Stimulated activated CD4-positive, alpha-beta T cell treated with anti-CD3 and anti-CD28 coated beads, Interleukin-12 subunit alpha, Interleukin-12 subunit beta, amount 100 ng/mL, for 4 hours (primary cell): Measurements from ENCODE around the gene B3GNT5.
"Not testable (repeated sequence)": the region's sequence is repeated elsewhere in the genome, so short reads cannot be mapped to it uniquely, and the experiment has no call there.

Experiments used
- DNase-seq: peaks from one replicate; pipeline ENCODE4 v3.0.0-alpha.2; 2020

Gene B3GNT5

GRCh38 chr3:183252973-183253527 lies at the start of gene B3GNT5:
Gene B3GNT5, plus strand, starts transcription at chr3:183253253. Its CDS starts 16,546 bp downstream, at chr3:183269799.
- DNase-seq: peak; percentile 50

- no peak for DNase-seq
Measured at GRCh38 chr3:183203670-183204069, 49.4 kb upstream of the B3GNT5 start.

GRCh38 chr3:183208260-183208659 lies 44.8 kb upstream of the B3GNT5 start:
- no peak for DNase-seq

- DNase-seq: no peak
Measured at GRCh38 chr3:183208800-183209199, 44.3 kb upstream of the B3GNT5 start.

DNA sequence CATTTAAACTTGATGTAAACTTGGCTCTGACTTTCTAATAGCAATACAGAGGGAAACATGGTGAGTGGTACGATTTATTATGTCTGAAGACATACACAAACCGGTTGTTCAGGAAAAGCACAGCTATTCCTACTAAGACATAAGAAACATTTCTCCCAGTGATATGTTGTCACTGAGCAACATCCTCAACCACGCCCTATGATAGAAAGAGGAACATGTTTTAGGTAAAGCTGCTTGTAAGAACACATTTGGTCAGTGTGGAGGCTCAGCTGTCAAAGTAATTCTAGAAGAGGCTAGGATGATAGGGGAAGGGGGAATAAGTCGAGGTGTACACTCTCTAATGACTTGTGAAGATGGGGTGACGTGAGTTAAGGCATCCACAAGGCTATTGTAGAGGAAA lies 42.7 kb upstream of the B3GNT5 start:
- no peak for DNase-seq

GRCh38 chr3:183210862-183211341 lies 42.2 kb upstream of the B3GNT5 start:
- peak; percentile 41 for DNase-seq

- DNase-seq: no peak
Measured at GRCh38 chr3:183211352-183211751, 41.7 kb upstream of the B3GNT5 start.

DNA sequence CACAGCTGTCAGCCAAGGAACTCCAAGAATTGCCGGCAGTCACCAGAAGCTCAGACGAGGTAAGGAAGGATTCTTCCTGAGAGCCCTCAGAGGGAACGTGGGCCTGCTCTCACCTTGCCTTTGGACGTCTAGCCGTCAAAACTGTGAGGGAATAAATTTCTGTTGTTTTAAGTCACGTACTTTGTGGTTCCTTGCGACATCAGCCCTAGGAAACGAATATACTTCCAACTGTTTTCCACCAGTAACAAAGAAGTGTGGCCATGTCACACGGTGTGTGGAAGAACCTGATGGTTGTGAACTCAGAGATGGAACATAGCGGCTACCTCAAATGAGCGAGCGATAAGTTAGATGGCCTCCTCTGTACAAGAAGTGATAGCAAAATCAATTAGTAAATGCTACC lies 41.0 kb upstream of the B3GNT5 start:
- DNase-seq: no peak

DNA sequence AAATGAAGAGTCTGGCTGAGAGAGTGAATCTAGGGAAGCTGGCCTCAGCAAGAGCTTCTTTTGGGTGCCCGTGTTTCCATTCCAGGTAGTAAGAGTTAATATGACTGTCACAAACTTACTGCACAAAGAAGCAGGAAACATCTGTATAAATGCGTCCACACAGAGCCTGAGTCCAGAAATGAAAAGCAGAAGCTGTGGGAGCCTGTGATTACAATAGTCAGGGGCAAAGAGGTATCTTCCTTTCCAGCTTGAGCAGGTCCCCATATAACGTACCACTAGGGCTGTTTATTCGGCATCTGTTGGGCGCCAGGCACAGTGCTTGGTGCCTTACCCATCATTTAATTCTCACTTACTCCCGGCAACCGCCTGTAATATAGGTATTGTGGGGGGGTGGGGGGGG lies 40.5 kb upstream of the B3GNT5 start:
- DNase-seq: no peak

DNA sequence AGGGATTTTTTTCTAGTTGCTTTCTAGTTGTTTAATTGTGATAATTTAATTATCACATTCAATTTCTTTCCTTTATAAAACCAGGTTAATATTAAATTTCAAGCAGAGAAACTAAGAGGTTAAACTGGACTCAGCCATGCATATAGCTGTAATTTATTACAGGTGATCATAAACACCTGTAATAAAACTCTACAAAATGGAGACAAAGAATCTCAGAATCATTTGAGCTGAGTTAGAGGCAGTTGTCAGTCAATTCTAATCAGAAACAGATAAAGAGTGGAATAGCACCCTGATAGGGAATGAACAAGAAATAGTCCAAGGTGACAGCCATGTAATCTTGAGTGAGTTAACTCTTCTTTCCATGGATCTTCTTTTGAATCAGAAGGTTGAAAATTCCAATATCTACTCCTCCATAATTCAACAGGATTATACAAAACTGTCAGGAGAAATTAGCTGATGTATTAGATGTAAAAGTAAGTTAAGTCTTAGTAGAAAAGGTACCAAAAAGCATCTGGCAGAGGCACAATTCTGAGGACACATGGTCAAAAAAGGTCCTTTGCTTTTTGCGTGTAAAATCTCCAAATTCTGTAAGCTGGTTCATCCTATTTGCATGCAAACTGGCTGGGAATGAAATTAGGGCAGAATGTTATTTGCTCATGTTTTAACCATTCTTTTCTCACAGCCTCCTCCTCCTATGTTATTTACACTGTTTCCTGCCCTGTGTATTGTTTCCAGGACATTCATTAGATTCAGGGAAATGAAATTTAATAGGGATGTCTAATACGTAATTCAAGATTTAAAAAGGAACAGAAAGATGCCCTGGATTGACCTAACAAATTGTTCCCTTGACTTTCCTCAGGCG lies 39.4 kb upstream of the B3GNT5 start:
- DNase-seq: no peak

DNA sequence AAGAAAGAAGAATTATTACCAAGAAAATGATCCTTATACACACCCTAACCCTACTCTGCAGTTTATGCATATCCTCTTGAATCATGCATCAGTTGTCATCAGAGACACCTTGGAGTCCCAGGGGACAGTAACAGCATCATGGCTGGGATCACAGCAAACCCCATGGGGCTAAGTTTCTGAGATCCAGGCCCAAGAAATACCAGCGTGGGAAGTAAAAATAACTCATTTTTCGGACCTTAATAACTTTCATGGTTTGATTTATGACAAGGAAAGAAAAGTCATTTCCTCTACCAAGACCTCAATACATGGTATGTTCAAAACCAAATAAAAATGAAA lies 38.8 kb upstream of the B3GNT5 start:
- no peak for DNase-seq

DNA sequence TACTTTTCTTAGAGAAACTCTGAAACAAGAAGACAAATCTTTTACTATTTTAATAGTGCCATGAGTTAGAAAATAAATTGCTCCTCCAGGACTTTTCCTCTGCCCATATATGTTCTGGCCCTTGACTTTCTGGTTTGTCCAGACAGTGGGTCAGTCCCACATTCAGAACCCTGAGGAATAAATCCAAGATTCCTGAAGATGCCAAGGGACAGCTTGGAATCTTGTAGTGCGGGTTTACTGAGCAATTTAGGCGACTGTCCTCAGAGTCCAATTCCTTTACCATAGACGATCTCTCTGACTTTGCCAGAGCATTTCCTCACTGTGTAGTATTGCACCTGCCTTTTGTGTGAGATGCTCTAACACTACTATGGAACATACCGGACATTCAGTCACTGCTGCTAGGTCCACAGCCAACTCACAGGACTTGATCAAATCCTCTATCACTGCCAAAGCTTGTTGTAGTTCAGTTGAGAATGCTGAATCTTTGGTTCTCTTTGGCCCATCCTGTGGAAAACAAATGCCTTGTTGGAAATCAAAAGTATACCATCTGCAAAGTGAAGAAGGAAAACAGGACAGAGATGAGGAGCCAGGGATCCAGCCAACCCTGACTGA lies 37.4 kb upstream of the B3GNT5 start:
- DNase-seq: no peak

- DNase-seq: no peak
Measured at GRCh38 chr3:183217548-183218332, 35.3 kb upstream of the B3GNT5 start.

GRCh38 chr3:183218826-183219225 lies 34.2 kb upstream of the B3GNT5 start:
- DNase-seq: no peak

DNA sequence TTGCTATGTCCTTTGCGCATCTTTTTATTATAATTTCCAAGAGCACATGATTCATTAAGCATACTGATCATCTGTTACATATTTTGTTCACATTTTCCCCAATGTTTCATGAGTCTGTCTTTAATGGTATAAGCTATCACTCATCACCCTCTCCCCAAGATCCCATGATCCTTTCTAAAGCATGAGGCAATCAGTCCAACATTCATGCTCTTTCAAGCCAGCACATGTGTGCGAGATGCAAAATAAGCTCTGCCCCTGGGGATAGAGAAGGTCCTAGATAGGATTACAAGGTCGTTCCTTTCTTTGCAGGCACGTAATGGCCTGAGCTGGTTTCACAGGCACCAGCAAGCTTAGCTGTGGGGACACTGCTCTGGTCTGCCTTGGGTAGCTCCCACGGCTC lies 32.2 kb upstream of the B3GNT5 start:
- no peak for DNase-seq

DNA sequence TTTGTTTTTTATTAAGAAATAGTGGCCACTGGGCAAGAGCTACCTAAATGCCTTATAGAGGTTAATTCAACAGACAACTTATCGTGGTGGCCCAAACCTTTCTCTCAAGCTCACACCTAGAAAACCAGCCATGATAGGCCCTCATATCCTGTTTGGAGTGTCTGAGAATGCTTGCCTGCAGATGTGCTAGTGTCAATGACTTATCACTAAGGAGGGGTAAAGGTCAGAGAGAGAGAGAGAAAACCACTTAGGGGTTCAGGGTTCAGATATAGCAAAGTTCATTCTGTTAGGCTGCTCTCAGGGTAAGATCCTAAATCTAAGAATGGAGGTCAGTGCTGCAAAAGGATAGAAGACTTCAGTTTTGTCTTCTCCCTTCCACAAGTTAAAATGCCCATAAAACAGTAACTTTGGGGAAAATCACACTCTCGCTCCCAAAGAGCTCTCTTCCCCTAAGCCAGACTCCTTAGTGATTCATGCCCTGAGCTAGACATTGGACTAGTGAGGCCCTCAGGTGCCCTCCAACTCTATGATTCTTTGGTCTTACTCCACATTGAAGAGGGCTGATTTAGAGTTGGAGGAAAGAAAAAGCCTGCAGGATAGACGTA lies 30.3 kb upstream of the B3GNT5 start:
- no peak for DNase-seq

GRCh38 chr3:183224180-183224970 lies 28.7 kb upstream of the B3GNT5 start:
- DNase-seq: no peak

DNA sequence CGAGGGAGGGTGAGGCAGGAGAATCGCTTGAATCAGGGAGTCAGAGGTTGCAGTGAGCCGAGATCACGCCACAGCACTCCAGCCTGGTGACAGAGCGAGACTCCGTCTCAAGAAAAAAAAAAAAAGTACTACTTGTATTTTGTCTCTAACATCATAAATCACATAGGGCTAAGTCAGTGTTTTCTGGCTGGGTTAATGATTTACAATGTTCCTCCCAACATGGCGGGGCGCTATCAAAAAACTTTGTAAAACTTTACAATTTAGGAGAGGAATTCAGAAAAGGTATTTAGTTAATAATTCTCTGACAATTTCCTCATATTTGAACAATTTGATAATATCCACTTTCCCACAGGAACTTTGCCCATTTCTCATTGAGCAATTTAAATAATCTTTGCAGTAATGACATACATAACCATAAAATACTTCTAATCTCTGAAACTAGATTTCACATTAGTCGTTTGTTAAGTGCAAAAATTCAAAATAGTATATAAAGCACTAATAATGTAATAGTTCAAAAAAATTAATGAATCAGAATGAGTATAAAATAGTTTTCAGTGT lies 26.6 kb upstream of the B3GNT5 start:
- DNase-seq: no peak

DNA sequence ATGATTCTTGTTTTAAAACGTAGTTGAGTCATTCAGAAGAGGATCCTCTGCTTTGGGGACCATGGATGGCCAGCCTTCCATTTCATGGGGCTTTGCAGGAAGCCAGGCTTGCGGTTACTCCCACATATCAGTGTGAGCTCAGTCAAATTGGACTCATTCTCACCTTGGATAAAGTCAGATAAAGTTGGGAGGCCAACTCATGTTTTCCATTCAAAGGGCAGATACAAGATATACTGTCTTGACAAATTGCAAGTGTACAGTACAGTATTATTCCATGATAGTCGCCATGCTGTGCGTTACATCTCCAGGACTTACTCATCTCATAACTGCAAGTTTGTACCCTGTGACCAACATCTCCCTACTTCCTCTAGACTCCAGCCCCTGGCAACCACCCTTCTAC lies 25.5 kb upstream of the B3GNT5 start:
- no peak for DNase-seq

- DNase-seq: no peak
Measured at GRCh38 chr3:183229178-183229577, 23.9 kb upstream of the B3GNT5 start.

DNA sequence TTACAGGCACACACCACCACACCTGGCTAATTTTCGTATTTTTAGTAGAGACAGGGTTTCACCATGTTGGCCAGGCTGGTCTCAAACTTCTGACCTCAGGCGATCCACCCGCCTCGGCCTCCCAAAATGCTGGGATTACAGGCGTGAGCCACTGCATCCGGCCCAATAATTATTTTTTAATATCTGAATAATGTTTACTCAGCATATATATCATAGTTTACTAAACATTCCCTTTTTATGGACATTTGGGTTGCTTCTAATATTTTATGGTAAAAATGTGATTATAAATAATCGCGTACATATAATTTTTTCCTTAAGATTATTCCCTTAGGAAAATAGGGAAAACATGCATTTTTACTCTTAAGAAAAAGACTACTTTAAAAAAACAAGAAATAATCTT lies 22.8 kb upstream of the B3GNT5 start:
- not testable (repeated sequence) for DNase-seq

DNA sequence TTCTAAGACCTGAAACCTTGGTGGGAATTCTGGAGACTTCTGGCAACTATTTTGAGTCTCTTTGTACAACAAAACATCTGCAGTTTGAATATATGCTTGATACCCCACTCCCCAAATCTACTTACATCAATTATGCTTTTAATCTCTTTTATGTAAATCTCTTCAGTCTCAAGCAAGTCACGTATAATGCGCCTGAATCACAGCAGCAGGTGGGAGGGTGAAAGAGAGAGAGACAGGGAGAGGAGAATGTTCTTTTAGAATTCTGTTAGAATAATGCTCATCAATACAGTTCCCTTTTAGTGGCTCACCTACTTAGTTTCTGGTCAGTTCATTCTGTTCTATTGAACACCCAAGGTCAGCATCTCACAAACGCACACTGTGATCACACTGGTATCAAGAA lies 22.2 kb upstream of the B3GNT5 start:
- DNase-seq: no peak
